NB4 (cell line): Measurements from ENCODE around the gene ATRN.

Source experiments
- DNase-seq: peaks from one replicate; pipeline ENCODE4 v3.0.0; 2010; ENCODE audit warnings: low read depth
- H3K4me3 ChIP-seq: one replicate; pipeline ENCODE4 v1.5.1; 2011; ENCODE audit warnings: mild to moderate bottlenecking, low read depth, low read length, moderate library complexity
- MYC ChIP-seq: IDR thresholded peaks from 2 replicates; pipeline ENCODE4 v1.6.1; 2011; ENCODE audit warnings: low read depth, low read length
- POLR2A ChIP-seq: IDR thresholded peaks from 2 replicates; pipeline ENCODE4 v1.6.1; 2011; ENCODE audit warnings: mild to moderate bottlenecking; ENCODE audit not compliant: insufficient read length; ENCODE audit errors: extremely low read depth
- TF ChIP-seq, protein P1 (sequence below): IDR thresholded peaks from 2 replicates; pipeline ENCODE4 v1.6.1; 2011; ENCODE audit warnings: low read depth, low read length
- TF ChIP-seq, protein P2 (sequence below): IDR thresholded peaks from one replicate; pipeline ENCODE4 v1.5.1; 2012; ENCODE audit warnings: low read depth, low read length

ATRN gene

DNA sequence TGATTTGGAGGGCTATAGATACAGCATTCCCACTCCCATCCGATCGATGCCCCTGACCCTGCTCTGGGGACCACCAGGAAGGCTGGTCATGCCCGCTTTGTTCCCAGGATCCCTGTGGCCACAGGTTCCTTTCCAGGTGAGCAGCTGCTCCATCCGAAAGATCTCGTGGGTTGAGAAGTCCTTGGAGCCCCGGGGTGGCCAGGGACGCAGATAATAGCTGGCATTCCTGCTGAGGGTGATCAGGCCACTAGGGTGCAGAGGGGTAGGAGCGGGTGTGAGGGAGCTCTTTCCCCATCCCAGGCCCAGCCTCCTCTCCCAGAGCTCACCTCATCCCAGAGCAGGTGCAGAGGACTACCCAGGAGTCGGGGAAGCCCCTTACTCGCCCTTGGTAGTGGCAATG is 203.6 kb downstream of the ATRN start:
- no peak overlapping the region for H3K4me3 ChIP-seq
- DNase-seq, result no peak
- TF ChIP-seq POLR2A, result no peak
- no peak for TF ChIP-seq MYC
- TF ChIP-seq, protein P1, sequence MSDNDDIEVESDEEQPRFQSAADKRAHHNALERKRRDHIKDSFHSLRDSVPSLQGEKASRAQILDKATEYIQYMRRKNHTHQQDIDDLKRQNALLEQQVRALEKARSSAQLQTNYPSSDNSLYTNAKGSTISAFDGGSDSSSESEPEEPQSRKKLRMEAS, result no peak
- TF ChIP-seq, protein P2, sequence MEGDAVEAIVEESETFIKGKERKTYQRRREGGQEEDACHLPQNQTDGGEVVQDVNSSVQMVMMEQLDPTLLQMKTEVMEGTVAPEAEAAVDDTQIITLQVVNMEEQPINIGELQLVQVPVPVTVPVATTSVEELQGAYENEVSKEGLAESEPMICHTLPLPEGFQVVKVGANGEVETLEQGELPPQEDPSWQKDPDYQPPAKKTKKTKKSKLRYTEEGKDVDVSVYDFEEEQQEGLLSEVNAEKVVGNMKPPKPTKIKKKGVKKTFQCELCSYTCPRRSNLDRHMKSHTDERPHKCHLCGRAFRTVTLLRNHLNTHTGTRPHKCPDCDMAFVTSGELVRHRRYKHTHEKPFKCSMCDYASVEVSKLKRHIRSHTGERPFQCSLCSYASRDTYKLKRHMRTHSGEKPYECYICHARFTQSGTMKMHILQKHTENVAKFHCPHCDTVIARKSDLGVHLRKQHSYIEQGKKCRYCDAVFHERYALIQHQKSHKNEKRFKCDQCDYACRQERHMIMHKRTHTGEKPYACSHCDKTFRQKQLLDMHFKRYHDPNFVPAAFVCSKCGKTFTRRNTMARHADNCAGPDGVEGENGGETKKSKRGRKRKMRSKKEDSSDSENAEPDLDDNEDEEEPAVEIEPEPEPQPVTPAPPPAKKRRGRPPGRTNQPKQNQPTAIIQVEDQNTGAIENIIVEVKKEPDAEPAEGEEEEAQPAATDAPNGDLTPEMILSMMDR, result no peak

DNA sequence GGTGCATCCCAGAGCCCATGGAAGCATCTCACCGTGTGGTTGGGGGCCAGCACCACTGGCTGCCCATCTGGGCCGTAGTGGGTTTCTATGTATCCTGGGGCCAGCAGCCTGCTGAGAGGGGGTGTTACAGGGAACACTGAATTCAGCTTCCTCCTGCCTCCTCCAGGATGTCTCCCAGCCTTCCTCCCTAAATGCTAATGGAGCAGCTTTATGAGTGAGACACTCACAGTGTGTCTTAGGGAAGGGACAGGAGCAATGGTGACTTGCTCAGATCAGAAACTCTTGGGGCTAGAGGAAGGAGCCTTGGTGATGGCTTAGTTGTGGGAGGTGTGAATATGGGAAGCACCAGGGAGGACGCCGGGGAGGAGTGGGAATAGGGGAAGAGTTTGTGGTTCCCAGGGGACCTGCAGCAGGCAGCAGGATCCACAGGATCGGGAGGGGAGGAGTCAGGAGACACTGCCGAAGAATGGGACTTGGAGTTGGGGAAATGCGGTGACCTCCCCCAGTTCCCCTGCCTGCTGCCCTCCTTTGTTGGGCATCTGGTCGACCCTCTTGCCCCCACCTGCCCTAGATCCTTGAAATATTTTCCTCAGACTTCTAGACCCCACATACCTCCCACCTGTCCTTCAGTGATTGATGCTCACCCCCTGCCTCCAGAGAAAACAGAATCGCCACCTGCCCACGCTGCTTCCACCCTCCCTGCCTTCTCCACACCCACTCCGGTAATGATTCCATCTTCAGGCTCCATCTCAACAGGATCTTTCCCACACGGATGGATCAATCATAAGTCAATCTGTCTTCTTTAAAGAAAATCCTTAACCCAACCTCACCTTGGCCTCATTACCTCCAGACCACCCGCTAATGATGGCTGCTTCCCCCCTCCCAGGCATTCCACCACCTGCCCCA is 204.4 kb downstream of the ATRN start:
- H3K4me3 ChIP-seq, result no peak overlapping the region
- no peak for DNase-seq
- no peak for TF ChIP-seq POLR2A
- TF ChIP-seq, protein P2, result no peak
- TF ChIP-seq, protein P1, result no peak
- no peak for TF ChIP-seq MYC

DNA sequence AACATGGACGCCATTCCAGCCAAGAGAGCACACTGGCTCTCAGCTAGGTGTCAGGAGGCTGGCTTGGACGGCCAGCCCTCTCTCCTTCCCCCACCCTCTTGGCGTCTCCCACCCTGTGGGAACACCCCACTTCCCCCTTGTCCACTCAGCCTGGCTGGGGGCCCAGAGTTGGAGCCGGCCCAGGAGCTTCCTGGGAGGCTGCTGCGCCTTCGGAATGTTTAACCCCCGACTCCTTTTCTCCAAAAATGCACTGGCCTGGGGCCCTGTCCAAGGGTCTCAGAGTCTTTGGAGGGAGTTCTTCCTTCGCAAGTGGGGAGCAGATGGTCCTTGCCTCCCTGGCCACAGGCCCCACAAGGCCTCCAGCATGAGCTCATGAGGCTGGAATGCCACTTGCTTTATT is 206.9 kb downstream of the ATRN start:
- TF ChIP-seq POLR2A (no peak), MYC (no peak)
- TF ChIP-seq, protein P2, result no peak
- TF ChIP-seq, protein P1, result no peak
- no peak overlapping the region for H3K4me3 ChIP-seq

DNA sequence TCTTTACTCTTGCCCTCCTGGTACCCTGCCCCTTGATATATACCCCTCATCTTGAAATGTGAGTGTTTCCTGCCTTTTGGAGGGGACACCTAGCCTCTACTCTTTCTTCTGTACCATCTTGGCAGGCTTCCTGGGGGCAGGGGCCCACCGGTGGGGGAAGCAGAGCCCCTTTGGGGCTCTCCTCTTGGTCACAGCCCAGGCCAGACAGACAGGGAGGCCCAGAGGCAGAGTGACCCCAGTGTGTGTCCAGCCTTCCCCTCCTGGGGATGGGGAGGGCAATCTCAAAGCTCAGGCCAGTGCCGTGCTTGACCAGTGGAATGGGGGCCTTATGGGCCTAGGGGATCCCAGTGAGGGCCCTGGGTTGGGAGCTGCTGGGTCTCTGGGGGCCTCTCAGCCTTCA is 207.4 kb downstream of the ATRN start:
- TF ChIP-seq, protein P2, result no peak
- TF ChIP-seq, protein P1, result no peak
- TF ChIP-seq POLR2A, result no peak
- H3K4me3 ChIP-seq, result no peak overlapping the region
- no peak for DNase-seq

More for the DNA sequence above, 206.9 kb downstream of the ATRN start:
- no peak for DNase-seq

DNA sequence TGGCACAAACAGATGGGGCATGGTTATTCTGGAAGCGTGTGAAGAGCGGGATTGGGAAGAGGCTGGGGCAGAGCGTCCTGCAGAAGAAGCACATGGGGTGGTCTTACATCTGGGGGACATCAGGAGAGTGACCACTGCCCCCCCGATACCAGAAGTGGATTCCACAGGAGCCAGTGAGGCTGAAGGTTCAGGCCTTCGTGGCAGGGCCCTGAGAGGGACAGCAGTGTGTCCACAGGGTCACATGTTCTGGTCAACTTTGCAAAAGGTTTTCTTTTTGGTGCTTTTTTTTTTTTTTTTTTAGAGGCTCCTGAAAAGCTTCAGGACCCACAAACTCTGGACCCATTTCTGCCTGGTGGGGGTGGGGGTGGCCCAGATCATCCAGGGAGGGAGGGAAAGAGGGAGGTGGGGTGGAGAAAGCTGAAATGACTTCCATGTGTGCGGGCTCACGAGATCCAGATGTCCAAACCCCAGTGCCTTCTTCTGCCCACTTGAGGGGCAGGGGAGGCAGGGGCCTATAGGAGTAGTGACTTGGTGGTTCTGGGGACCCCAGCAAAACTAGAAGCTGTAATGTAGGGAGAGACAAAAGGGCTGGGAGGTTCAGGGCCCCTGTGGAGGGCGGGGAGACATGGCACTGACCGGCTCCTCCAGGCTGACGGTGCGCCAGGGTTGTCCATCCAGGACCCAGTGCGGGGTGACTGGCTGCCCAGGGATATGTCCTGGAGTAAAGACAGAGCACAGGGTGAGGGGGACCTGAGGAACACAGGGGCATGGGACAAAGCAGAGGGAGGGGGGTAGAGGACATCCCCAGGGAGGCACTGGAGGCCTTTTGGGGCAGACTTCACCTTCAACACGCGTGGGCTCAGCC is 208.3 kb downstream of the ATRN start:
- no peak for DNase-seq
- TF ChIP-seq MYC, result no peak
- TF ChIP-seq, protein P1, result no peak
- no peak for TF ChIP-seq POLR2A
- TF ChIP-seq, protein P2, result no peak
- H3K4me3 ChIP-seq, result no peak overlapping the region
